Activated naive CD8-positive, alpha-beta T cell treated with anti-CD3 and anti-CD28 coated beads, Interleukin-2, amount 10 ng/mL, durations not matched to agents 7 days and 5 days (primary cell): ENCODE measurements around the gene F12. TPM values are rescaled to one million over a fixed set of nuclear protein-coding genes. Genes with fewer than 3 reads are reported as not detected.

ENCODE experiments used
- ATAC-seq: fragments of 150-1000 bp; cut with Tn5 transposase; one replicate; pipeline ENCODE4 v1.10.0; 2021; ENCODE audit warnings: low read depth, moderate library complexity
- POLR2A ChIA-PET: fragments of 350-600 bp; sonication (Branson Sonifier 250); formaldehyde crosslinking; loops from one replicate; lab custom pipeline; 2021; ENCODE audit warnings: antibody characterized with exemption; lab: Charles Lee
- DNase-seq: peaks from one replicate; pipeline ENCODE4 v3.0.0; 2021
- H3K27ac Mint-ChIP-seq: one replicate; pipeline ENCODE4 v1.8.0; 2022; ENCODE audit warnings: mild to moderate bottlenecking, mixed read lengths
- H3K27me3 Mint-ChIP-seq: one replicate; pipeline ENCODE4 v1.8.0; 2022; ENCODE audit warnings: mild to moderate bottlenecking, moderate library complexity, mixed read lengths
- H3K36me3 Mint-ChIP-seq: one replicate; pipeline ENCODE4 v1.8.0; 2021; ENCODE audit warnings: mild to moderate bottlenecking, mixed read lengths
- H3K4me1 Mint-ChIP-seq: one replicate; pipeline ENCODE4 v1.8.0; 2021; ENCODE audit warnings: mixed read lengths
- H3K4me3 Mint-ChIP-seq: one replicate; pipeline ENCODE4 v1.8.0; 2022; ENCODE audit warnings: mild to moderate bottlenecking, moderate library complexity, mixed read lengths
- H3K9me3 Mint-ChIP-seq: one replicate; pipeline ENCODE4 v1.8.0; 2021; ENCODE audit warnings: mixed read lengths
- total RNA-seq, 2 experiments: library from RNA; stranded (reverse); gene quantifications; one replicate each; pipeline ENCODE4 v1.2.3, GENCODE V29; 2021

Gene F12
- total RNA-seq, 2 experiments from 2014 or later = 2.2 to 2.8 TPM

DNA sequence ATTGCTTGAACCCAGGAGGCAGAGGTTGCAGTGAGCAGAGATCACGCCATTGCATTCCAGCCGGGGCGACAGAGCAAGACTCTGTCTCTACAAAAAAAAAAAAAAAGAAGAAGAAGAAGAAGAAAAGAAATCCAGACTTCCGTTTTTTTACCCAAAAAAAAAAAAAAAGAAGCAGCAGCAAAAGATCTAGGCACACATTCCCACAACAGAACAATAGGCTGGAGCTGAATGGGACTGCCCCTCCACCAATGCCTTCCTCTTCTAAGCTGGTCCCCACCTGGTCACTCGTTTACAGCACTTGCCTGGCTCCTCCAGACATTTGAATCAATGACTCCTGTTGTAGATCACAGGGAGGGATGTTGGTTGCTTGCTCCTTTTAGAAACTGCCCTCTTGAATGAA lies 56.3 kb downstream of the F12 start:
- POLR2A ChIA-PET = interaction anchor here (0.7 to 3.0 kb wide), 2 partner anchors 73 to 96 kb away, joined by 5 to 11 read pairs; partner anchors contain the start of gene GRK6

More for the DNA sequence above, 56.3 kb downstream of the F12 start:
- H3K4me1 Mint-ChIP-seq = peaks cover 56% of the 10 kb centered on the region
- H3K4me3 Mint-ChIP-seq = peak overlapping the region; percentile 47
- DNase-seq (no peak), ATAC-seq (no peak)
- peaks cover 12% of the 10 kb centered on the region for H3K9me3 Mint-ChIP-seq
- H3K36me3 Mint-ChIP-seq = peaks cover 11% of the 10 kb centered on the region
- peak overlapping the region; percentile 1 for H3K27ac Mint-ChIP-seq
- no peaks in the 10 kb centered on the region for H3K27me3 Mint-ChIP-seq

Other genes starting within 250 kb of the F12 start
- 10 to 100 TPM; 39.0 to 46.6 TPM for gene RAB24, start 105.8 kb downstream of the F12 start, total RNA-seq
- 100 to 1,000 TPM; 104 TPM for gene PRELID1, start 105.8 kb downstream of the F12 start, total RNA-seq
- 10 to 100 TPM; 85.0 to 94.0 TPM for gene MXD3, start 97.7 kb downstream of the F12 start, total RNA-seq
- 100 to 1,000 TPM; 110 to 116 TPM for gene LMAN2, start 57.9 kb downstream of the F12 start, total RNA-seq
- gene RGS14, start 51.6 kb downstream of the F12 start, total RNA-seq = 100 to 1,000 TPM; 113 to 124 TPM
- gene SLC34A1, start 25.1 kb downstream of the F12 start, total RNA-seq = 1 to 10 TPM; 1.9 to 2.1 TPM
- not detected for gene PFN3, start 8.9 kb downstream of the F12 start, total RNA-seq
- 100 to 1,000 TPM; 181 to 186 TPM for gene GRK6, start 17.1 kb upstream of the F12 start, total RNA-seq
- 10 to 100 TPM; 10.0 to 10.6 TPM for gene PRR7, start 37.2 kb upstream of the F12 start, total RNA-seq
- gene DBN1, start 64.1 kb upstream of the F12 start, total RNA-seq = 10 to 100 TPM; 82.5 to 87.0 TPM
- gene PDLIM7, start 88.0 kb upstream of the F12 start, total RNA-seq = 10 to 100 TPM; 51.6 to 60.6 TPM
- gene DOK3, start 100.3 kb upstream of the F12 start, total RNA-seq = 1 to 10 TPM; 3.7 to 6.0 TPM
- gene DDX41, start 107.4 kb upstream of the F12 start, total RNA-seq = 100 to 1,000 TPM; 132 to 135 TPM
- 100 to 1,000 TPM; 142 to 153 TPM for gene FAM193B, start 145.0 kb upstream of the F12 start, total RNA-seq
- gene TMED9, start 182.6 kb upstream of the F12 start, total RNA-seq = 10 to 100 TPM; 81.0 to 83.2 TPM
- gene B4GALT7, start 190.6 kb upstream of the F12 start, total RNA-seq = 10 to 100 TPM; 26.2 to 28.5 TPM